Measurements from ENCODE around the gene BIRC5.

Gene BIRC5

DNA sequence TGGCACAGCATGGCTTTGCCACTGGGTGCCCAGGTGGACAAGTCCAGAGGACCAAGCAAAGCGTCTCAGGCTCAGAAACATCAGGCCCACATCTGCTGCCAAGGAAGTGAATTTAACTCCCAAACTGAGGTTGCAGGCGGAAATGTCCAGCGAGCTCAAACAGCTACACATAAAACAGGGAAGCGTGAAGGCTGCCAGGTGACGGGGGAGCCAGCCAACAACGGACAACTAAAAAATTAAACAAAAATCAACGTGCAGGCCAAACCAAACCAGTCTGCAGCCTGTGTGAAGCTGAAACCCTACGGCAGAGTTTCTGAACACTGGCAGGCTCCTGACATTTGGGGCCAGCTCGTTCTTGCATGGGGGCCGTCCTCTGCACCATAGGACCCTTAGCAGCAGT lies 29.7 kb upstream of the BIRC5 start:
- no peak for DNase-seq (ENCODE audit: low read depth)

GRCh38 chr17:78184868-78185267 lies 29.2 kb upstream of the BIRC5 start:
- DNase-seq (ENCODE audit: low read depth) = no peak

DNA sequence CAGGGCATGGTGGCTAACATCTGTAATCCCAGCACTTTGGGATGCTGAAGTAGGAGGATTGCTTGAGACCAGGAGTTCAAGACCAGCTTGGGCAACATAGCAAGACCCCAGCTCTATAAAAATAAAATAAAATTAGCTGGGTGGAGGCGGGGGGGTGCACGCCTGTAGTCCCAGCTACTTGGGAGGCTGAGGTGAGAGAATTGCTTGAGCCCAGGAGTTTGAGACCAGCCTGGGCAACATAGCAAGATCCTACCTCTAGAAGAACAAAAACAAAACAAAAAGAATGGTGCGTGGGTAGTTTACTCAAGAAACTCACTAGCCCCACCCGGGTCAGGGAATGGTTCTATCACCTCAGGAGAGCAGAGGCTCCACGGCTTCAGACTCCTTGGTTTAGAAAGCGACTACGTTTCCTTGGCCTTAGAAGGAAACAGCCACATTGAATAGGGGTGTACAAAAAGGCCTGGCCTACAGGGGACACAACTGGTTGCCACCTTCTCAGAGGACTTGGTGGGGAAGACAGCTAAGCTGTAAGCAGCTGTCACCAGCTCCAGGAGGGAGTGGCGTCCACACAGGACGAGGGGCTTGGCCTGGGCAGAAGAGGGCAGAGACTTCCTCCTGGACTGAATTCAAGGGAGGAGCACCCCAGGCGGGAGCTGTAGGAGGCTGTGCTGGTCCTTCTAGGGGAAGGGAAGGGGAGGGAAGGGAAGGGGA lies 27.9 kb upstream of the BIRC5 start:
- DNase-seq (ENCODE audit: low read depth) = no peak

- DNase-seq (ENCODE audit: low read depth) = peak; percentile 76
Measured at GRCh38 chr17:78186692-78187595, 27.1 kb upstream of the BIRC5 start, which contains the start of the genes AFMID and TK1. AFMID (plus strand) TSS chr17:78187362; CDS start chr17:78187371, 9 bp downstream. TK1 (minus strand) TSS chr17:78187052; CDS start chr17:78186994, 58 bp downstream.

DNA sequence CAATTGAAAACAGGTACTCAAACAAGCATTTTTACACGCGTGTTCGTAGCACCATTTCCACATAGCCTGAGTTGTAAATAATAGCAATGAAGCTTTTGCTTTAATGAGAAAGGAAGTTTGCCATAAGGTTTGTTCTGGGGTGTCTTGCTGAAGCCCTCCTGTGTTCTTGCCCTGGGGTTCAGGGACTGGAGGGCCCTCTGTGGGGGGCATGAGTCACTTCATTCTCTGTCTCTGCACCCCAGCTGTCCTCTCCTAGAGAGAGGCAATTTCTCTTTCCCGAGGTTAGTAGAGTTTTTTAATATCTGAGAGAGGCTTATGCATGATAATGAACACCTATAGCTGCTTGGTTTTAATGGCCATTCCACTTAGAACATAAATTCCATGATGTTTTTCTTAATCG lies 17.3 kb upstream of the BIRC5 start:
- no peak for DNase-seq (ENCODE audit: low read depth)

DNA sequence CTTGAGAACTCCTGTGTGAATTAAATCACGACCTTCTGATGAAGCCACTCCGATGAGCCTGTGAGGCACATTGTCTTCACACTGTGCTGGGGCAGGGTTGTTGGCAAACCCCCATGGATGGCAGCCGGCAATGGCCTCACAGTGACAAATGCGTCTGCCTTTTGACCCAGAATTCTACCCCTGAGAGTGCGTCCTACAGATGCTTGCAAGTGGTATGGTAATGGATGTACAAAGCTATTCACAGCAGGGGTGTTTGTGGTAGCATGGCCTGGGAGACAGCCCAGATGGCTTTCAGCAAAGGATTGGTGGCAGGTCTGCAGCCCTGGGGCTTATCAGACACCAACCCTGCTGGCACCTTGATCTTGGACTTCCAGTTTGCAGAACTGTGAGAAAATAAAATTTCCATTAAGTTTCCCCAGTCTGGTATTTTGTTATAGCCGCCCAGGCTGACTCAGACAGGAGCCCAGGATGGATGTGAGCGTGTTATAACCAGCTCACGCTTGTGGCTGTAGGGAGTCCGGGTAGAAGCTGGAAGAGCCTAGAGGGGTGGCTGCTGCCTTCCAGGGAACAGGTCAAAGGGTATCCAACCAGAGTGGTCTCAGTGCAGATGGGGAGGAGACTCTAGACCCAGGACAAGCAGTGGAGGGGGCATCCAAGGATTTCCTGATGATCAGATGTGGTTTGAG lies 16.8 kb upstream of the BIRC5 start:
- no peak for DNase-seq (ENCODE audit: low read depth)

GRCh38 chr17:78200451-78200850 lies 13.6 kb upstream of the BIRC5 start:
- no peak for DNase-seq (ENCODE audit: low read depth)

GRCh38 chr17:78202666-78203065 lies 11.4 kb upstream of the BIRC5 start:
- DNase-seq (ENCODE audit: low read depth) = no peak

DNA sequence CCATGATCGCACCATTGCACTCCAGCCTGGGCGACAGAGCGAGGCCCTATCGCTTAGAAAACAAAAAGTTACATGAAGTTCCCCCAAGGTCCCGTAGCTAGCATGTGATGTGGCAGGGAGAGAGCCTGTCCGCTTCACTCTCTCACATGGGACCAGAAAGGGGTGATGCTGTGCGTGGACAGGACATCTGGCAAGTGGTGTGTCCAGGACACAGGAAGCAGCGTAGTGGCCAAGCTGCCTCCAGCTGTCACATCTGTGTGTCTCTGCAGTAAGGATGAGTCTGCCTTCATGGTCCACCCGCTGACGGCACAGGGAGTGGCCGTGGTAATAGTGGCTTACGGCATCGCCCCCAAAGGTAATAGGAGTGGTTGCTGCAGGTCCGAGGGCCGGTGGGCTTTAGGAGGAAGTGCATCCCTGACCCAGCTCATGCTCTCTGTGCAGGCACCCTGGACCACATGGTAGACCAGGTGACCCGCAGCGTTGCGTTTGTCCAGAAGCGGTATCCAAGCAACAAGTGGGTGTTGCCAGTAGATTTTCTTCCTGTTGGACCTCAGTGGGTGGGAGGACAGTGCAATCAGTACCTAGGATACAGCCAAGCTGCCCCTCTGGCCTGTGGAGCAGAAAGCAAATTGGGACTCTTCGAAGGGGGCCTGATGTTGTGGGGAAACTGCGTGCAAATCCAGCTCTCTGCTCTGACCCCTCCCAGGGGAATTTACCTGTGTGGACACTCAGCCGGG lies 9.5 kb upstream of the BIRC5 start:
- DNase-seq (ENCODE audit: low read depth) = no peak

- DNase-seq (ENCODE audit: low read depth) = no peak
Measured at GRCh38 chr17:78205124-78205775, 8.8 kb upstream of the BIRC5 start.

DNA sequence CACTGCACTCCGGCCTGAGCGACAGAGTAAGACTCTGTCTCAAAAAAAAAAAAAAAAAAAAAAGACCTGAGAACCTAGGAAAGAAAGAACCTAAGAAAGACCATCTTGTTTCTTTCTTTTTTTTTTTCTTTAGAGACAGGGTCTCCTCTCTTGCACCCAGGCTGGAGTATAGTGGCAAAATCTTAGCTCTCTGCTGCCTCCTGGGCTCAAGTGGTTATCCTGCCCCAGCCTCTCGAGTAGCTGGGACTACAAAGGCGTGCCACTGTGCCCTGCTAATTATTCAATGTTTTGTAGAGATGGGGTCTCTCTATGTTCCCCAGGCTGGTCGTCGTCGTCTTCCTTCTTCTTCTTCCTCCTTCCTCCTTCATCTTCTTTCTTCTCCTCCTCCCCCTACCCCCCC lies 7.8 kb upstream of the BIRC5 start:
- DNase-seq (ENCODE audit: low read depth) = no peak

GRCh38 chr17:78208486-78208885 lies 5.6 kb upstream of the BIRC5 start:
- DNase-seq (ENCODE audit: low read depth) = no peak

DNA sequence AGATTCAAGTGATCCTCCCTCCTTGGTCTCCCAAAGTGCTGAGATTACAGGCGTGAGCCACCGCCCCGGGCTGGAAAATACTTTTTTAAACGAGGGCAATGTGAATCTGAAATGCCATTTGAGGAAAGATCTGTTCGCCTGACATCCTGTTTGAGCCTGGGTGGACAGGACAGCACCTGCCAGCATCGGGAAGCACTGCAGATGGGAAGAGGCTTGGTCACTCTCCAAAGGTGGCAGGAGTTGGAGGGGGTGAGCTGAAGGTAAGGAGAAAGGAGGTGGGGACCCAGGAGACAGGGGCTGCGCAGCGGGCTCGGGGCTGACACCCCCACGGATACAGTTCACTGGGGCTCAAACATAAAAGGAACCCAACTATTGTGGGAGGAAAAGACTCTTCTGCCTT lies 3.9 kb upstream of the BIRC5 start:
- no peak for DNase-seq (ENCODE audit: low read depth)

GRCh38 chr17:78211032-78211431 lies 3.0 kb upstream of the BIRC5 start:
- no peak for DNase-seq (ENCODE audit: low read depth)

DNA sequence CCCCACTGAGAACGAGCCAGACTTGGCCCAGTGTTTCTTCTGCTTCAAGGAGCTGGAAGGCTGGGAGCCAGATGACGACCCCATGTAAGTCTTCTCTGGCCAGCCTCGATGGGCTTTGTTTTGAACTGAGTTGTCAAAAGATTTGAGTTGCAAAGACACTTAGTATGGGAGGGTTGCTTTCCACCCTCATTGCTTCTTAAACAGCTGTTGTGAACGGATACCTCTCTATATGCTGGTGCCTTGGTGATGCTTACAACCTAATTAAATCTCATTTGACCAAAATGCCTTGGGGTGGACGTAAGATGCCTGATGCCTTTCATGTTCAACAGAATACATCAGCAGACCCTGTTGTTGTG lies 631 bp downstream of the BIRC5 start:
- no peak for DNase-seq (ENCODE audit: low read depth)

- no peak for DNase-seq (ENCODE audit: low read depth)
Measured at GRCh38 chr17:78219396-78220150, 5.5 kb downstream of the BIRC5 start.

GRCh38 chr17:78223061-78223460 lies 9.0 kb downstream of the BIRC5 start:
- DNase-seq (ENCODE audit: low read depth) = no peak

GRCh38 chr17:78223765-78224164 lies 9.7 kb downstream of the BIRC5 start:
- DNase-seq (ENCODE audit: low read depth) = no peak

DNA sequence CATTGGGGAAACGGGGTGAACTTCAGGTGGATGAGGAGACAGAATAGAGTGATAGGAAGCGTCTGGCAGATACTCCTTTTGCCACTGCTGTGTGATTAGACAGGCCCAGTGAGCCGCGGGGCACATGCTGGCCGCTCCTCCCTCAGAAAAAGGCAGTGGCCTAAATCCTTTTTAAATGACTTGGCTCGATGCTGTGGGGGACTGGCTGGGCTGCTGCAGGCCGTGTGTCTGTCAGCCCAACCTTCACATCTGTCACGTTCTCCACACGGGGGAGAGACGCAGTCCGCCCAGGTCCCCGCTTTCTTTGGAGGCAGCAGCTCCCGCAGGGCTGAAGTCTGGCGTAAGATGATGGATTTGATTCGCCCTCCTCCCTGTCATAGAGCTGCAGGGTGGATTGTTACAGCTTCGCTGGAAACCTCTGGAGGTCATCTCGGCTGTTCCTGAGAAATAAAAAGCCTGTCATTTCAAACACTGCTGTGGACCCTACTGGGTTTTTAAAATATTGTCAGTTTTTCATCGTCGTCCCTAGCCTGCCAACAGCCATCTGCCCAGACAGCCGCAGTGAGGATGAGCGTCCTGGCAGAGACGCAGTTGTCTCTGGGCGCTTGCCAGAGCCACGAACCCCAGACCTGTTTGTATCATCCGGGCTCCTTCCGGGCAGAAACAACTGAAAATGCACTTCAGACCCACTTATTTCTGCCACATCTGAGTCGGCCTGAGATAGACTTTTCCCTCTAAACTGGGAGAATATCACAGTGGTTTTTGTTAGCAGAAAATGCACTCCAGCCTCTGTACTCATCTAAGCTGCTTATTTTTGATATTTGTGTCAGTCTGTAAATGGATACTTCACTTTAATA lies 10.4 kb downstream of the BIRC5 start:
- DNase-seq (ENCODE audit: low read depth) = no peak

All from stimulated activated CD8-positive, alpha-beta memory T cell treated with anti-CD3 and anti-CD28 coated beads, Interleukin-7, amount 100 ng/mL, for 24 hours (primary cell).